Measurements from ENCODE around the gene ITIH2.

Gene ITIH2

GRCh38 chr10:7722927-7723529 is 19.9 kb downstream of the ITIH2 start:
- Histone ChIP-seq H2BK120ac (ENCODE audit: low read depth, low read length) (no peak overlapping the region), H3K23ac (ENCODE audit: low read length in 2 of 2) (no peak overlapping the region), H3K4me3 (ENCODE audit: insufficient read depth in 1 of 2, low read depth in 1 of 2, low read length in 2 of 2) (no peak overlapping the region), H3K4me2 (ENCODE audit: low read length, poor library complexity, severe bottlenecking) (no peak overlapping the region), H2BK12ac (ENCODE audit: low read length in 2 of 2) (no peak overlapping the region), H3K27me3 (ENCODE audit: control insufficient read depth in 1 of 2, insufficient read depth in 1 of 2, low read length in 2 of 2) (peaks cover 0 to 35% of the 10 kb centered on the region in 2 experiments), H3K27ac (ENCODE audit: low read length, poor library complexity, severe bottlenecking) (no peak overlapping the region), H2BK15ac (ENCODE audit: low read depth, poor library complexity, severe bottlenecking) (no peak overlapping the region), H3K4ac (ENCODE audit: low read depth in 1 of 2, low read length in 2 of 2) (no peak overlapping the region), H4K91ac (ENCODE audit: low read length) (no peak overlapping the region), H4K8ac (ENCODE audit: low read length) (no peak overlapping the region), H3K9ac (ENCODE audit: low read length) (no peak overlapping the region), H3K79me1 (replicated peaks; ENCODE audit: low read length, poor library complexity, severe bottlenecking) (no peaks in the 10 kb centered on the region), H3K14ac (ENCODE audit: low read length in 2 of 2) (no peak overlapping the region), H2AK5ac (ENCODE audit: low read length, severe bottlenecking) (no peak overlapping the region), H3K4me1 (ENCODE audit: control insufficient read depth, insufficient read depth, low read depth, low read length) (no peaks in the 10 kb centered on the region), H3K36me3 (ENCODE audit: control insufficient read depth in 1 of 2, insufficient read depth in 2 of 2, low read depth in 1 of 2, low read length in 2 of 2) (no peaks in the 10 kb centered on the region), H2AFZ (ENCODE audit: low read depth, low read length) (no peak overlapping the region), H3K18ac (ENCODE audit: low read depth in 1 of 2, low read length in 2 of 2) (no peak overlapping the region), H3K9me3 (ENCODE audit: control insufficient read depth, low read length) (no peaks in the 10 kb centered on the region), H2BK5ac (ENCODE audit: low read depth, low read length, poor library complexity, severe bottlenecking) (no peak overlapping the region)
- WGBS, result 84% methylated on average over 14 of the region's 18 CpGs
- DNase-seq, result no peak

- Histone ChIP-seq H3K23ac (ENCODE audit: low read length in 2 of 2) (no peak overlapping the region), H3K36me3 (ENCODE audit: control insufficient read depth in 1 of 2, insufficient read depth in 2 of 2, low read depth in 1 of 2, low read length in 2 of 2) (no peaks in the 10 kb centered on the region), H4K8ac (ENCODE audit: low read length) (no peak overlapping the region), H3K4ac (ENCODE audit: low read depth in 1 of 2, low read length in 2 of 2) (no peak overlapping the region), H3K79me1 (replicated peaks; ENCODE audit: low read length, poor library complexity, severe bottlenecking) (no peaks in the 10 kb centered on the region), H3K9me3 (ENCODE audit: control insufficient read depth, low read length) (no peaks in the 10 kb centered on the region), H3K27me3 (ENCODE audit: control insufficient read depth in 1 of 2, insufficient read depth in 1 of 2, low read length in 2 of 2) (peaks cover 0 to 2% of the 10 kb centered on the region in 2 experiments), H3K4me3 (ENCODE audit: insufficient read depth in 1 of 2, low read depth in 1 of 2, low read length in 2 of 2) (no peak overlapping the region), H3K14ac (ENCODE audit: low read length in 2 of 2) (no peak overlapping the region), H3K4me1 (ENCODE audit: control insufficient read depth, insufficient read depth, low read depth, low read length) (no peaks in the 10 kb centered on the region), H2AFZ (ENCODE audit: low read depth, low read length) (no peak overlapping the region), H2BK5ac (ENCODE audit: low read depth, low read length, poor library complexity, severe bottlenecking) (no peak overlapping the region), H3K18ac (ENCODE audit: low read depth in 1 of 2, low read length in 2 of 2) (no peak overlapping the region), H2BK12ac (ENCODE audit: low read length in 2 of 2) (no peak overlapping the region), H4K91ac (ENCODE audit: low read length) (no peak overlapping the region), H3K9ac (ENCODE audit: low read length) (no peak overlapping the region), H2BK15ac (ENCODE audit: low read depth, poor library complexity, severe bottlenecking) (no peak overlapping the region), H3K4me2 (ENCODE audit: low read length, poor library complexity, severe bottlenecking) (no peak overlapping the region), H3K27ac (ENCODE audit: low read length, poor library complexity, severe bottlenecking) (no peak overlapping the region), H2AK5ac (ENCODE audit: low read length, severe bottlenecking) (no peak overlapping the region), H2BK120ac (ENCODE audit: low read depth, low read length) (no peak overlapping the region)
- no peak for DNase-seq
- 73% methylated on average over 10 of the region's 13 CpGs for WGBS
These were observed 31.7 kb downstream of the ITIH2 start for GRCh38 chr10:7734821-7735220.

GRCh38 chr10:7738536-7739407 is 35.7 kb downstream of the ITIH2 start:
- Histone ChIP-seq H2BK12ac (ENCODE audit: low read length in 2 of 2) (no peak overlapping the region), H3K23ac (ENCODE audit: low read length in 2 of 2) (no peak overlapping the region), H2AK5ac (ENCODE audit: low read length, severe bottlenecking) (no peak overlapping the region), H3K36me3 (ENCODE audit: control insufficient read depth in 1 of 2, insufficient read depth in 2 of 2, low read depth in 1 of 2, low read length in 2 of 2) (no peaks in the 10 kb centered on the region), H3K14ac (ENCODE audit: low read length in 2 of 2) (no peak overlapping the region), H3K9me3 (ENCODE audit: control insufficient read depth, low read length) (no peaks in the 10 kb centered on the region), H3K27ac (ENCODE audit: low read length, poor library complexity, severe bottlenecking) (no peak overlapping the region), H3K4me2 (ENCODE audit: low read length, poor library complexity, severe bottlenecking) (no peak overlapping the region), H2BK15ac (ENCODE audit: low read depth, poor library complexity, severe bottlenecking) (no peak overlapping the region), H4K8ac (ENCODE audit: low read length) (no peak overlapping the region), H3K4me1 (ENCODE audit: control insufficient read depth, insufficient read depth, low read depth, low read length) (no peaks in the 10 kb centered on the region), H3K18ac (ENCODE audit: low read depth in 1 of 2, low read length in 2 of 2) (no peak overlapping the region), H3K79me1 (replicated peaks; ENCODE audit: low read length, poor library complexity, severe bottlenecking) (no peaks in the 10 kb centered on the region), H3K27me3 (ENCODE audit: control insufficient read depth in 1 of 2, insufficient read depth in 1 of 2, low read length in 2 of 2) (peaks cover 0 to 2% of the 10 kb centered on the region in 2 experiments), H3K4ac (ENCODE audit: low read depth in 1 of 2, low read length in 2 of 2) (no peak overlapping the region), H4K91ac (ENCODE audit: low read length) (no peak overlapping the region), H2BK120ac (ENCODE audit: low read depth, low read length) (no peak overlapping the region), H3K4me3 (ENCODE audit: insufficient read depth in 1 of 2, low read depth in 1 of 2, low read length in 2 of 2) (no peak overlapping the region), H3K9ac (ENCODE audit: low read length) (no peak overlapping the region), H2AFZ (ENCODE audit: low read depth, low read length) (no peak overlapping the region), H2BK5ac (ENCODE audit: low read depth, low read length, poor library complexity, severe bottlenecking) (no peak overlapping the region)
- 88% methylated on average over 18 of the region's 20 CpGs for WGBS
- no peak for DNase-seq

- Histone ChIP-seq H3K23ac (ENCODE audit: low read length in 2 of 2) (no peak overlapping the region), H3K14ac (ENCODE audit: low read length in 2 of 2) (no peak overlapping the region), H2AK5ac (ENCODE audit: low read length, severe bottlenecking) (no peak overlapping the region), H4K91ac (ENCODE audit: low read length) (no peak overlapping the region), H2BK120ac (ENCODE audit: low read depth, low read length) (no peak overlapping the region), H3K79me1 (replicated peaks; ENCODE audit: low read length, poor library complexity, severe bottlenecking) (no peaks in the 10 kb centered on the region), H3K4ac (ENCODE audit: low read depth in 1 of 2, low read length in 2 of 2) (no peak overlapping the region), H3K27me3 (ENCODE audit: control insufficient read depth in 1 of 2, insufficient read depth in 1 of 2, low read length in 2 of 2) (peaks cover 0 to under 1% of the 10 kb centered on the region in 2 experiments), H2AFZ (ENCODE audit: low read depth, low read length) (no peak overlapping the region), H3K36me3 (ENCODE audit: control insufficient read depth in 1 of 2, insufficient read depth in 2 of 2, low read depth in 1 of 2, low read length in 2 of 2) (no peaks in the 10 kb centered on the region), H2BK12ac (ENCODE audit: low read length in 2 of 2) (no peak overlapping the region), H3K18ac (ENCODE audit: low read depth in 1 of 2, low read length in 2 of 2) (no peak overlapping the region), H3K4me3 (ENCODE audit: insufficient read depth in 1 of 2, low read depth in 1 of 2, low read length in 2 of 2) (no peak overlapping the region), H3K4me2 (ENCODE audit: low read length, poor library complexity, severe bottlenecking) (no peak overlapping the region), H3K9me3 (ENCODE audit: control insufficient read depth, low read length) (no peaks in the 10 kb centered on the region), H4K8ac (ENCODE audit: low read length) (no peak overlapping the region), H2BK15ac (ENCODE audit: low read depth, poor library complexity, severe bottlenecking) (no peak overlapping the region), H3K9ac (ENCODE audit: low read length) (no peak overlapping the region), H3K4me1 (ENCODE audit: control insufficient read depth, insufficient read depth, low read depth, low read length) (no peaks in the 10 kb centered on the region), H2BK5ac (ENCODE audit: low read depth, low read length, poor library complexity, severe bottlenecking) (no peak overlapping the region), H3K27ac (ENCODE audit: low read length, poor library complexity, severe bottlenecking) (no peak overlapping the region)
- DNase-seq, result no peak
- 92% methylated on average over 8 of the region's 8 CpGs for WGBS
These were observed 41.2 kb downstream of the ITIH2 start for GRCh38 chr10:7744307-7744706.
